Gastroesophageal sphincter (tissue), 3 donors: ENCODE data around the gene CASP5.

Experiments used
- POLR2A ChIP-seq, 2 donors: fragments of 450-650 bp; IDR thresholded peaks; one replicate each; pipeline ENCODE4 v1.6.1; 2017; ENCODE audit warnings: antibody characterized with exemption in 2 of 2, mild to moderate bottlenecking in 2 of 2, moderate library complexity in 1 of 2
- POLR2AphosphoS5 ChIP-seq: sonication (generic); formaldehyde crosslinking; IDR thresholded peaks from one replicate; pipeline ENCODE4 v1.6.1; 2017; ENCODE audit warnings: antibody characterized with exemption
- TF ChIP-seq, protein P1 (sequence below), 4 experiments: fragments of 200-600 bp in 2 of 4; fragments of 450-650 bp in 2 of 4; sonication (generic) in 1 of 4; IDR thresholded peaks; one replicate each; pipeline ENCODE4 v1.5.1; 2017 to 2019; ENCODE audit warnings: antibody characterized with exemption in 4 of 4, mild to moderate bottlenecking in 2 of 4, moderate library complexity in 2 of 4

DNA sequence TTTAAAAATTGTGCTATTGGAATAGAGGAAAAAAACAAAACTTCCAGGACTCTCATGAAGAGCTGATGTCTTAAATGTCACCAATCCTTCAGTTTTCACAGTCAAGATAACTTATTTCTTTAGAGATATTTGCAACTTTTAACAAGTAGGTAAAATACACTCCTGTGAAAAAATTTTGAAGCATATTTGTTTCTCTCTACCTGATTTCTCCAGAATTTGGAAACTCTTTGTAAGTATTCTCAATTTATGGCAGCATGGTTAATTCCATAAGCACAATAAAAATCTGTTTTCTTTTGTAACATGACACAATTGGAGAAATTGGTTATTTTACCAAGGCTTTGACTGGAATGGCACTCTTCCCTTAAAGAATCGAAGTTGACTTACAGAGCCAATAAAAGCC is 58.7 kb downstream of the CASP5 start:
- TF ChIP-seq POLR2A (IDR thresholded peaks at IDR 0.05): no peak
- TF ChIP-seq, protein P1, sequence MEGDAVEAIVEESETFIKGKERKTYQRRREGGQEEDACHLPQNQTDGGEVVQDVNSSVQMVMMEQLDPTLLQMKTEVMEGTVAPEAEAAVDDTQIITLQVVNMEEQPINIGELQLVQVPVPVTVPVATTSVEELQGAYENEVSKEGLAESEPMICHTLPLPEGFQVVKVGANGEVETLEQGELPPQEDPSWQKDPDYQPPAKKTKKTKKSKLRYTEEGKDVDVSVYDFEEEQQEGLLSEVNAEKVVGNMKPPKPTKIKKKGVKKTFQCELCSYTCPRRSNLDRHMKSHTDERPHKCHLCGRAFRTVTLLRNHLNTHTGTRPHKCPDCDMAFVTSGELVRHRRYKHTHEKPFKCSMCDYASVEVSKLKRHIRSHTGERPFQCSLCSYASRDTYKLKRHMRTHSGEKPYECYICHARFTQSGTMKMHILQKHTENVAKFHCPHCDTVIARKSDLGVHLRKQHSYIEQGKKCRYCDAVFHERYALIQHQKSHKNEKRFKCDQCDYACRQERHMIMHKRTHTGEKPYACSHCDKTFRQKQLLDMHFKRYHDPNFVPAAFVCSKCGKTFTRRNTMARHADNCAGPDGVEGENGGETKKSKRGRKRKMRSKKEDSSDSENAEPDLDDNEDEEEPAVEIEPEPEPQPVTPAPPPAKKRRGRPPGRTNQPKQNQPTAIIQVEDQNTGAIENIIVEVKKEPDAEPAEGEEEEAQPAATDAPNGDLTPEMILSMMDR (IDR thresholded peaks at IDR 0.05): no peak
- no peak for TF ChIP-seq POLR2AphosphoS5
